ENCODE results near the gene KCNAB3. TPM values are rescaled to one million over a fixed set of nuclear protein-coding genes. Genes with fewer than 3 reads are reported as not detected.

The KCNAB3 gene
- total and polyA plus RNA-seq, 4 donors: 3.2 to 33.6 (median 15.4) TPM

- no peak overlapping the region for H3K4me3 ChIP-seq (ENCODE audit: low read depth, low read length)
- H3K27me3 ChIP-seq (ENCODE audit: control insufficient read depth, insufficient read depth, low read length): no peaks in the 10 kb centered on the region
- H3K36me3 ChIP-seq (ENCODE audit: control insufficient read depth, insufficient read depth, low read length): peaks cover 8% of the 10 kb centered on the region
- no peak for DNase-seq (ENCODE audit: low read depth in 4 of 6, low spot score in 6 of 6)
- H3K4me1 ChIP-seq (ENCODE audit: control insufficient read depth, insufficient read depth, low read length): peaks cover 47% of the 10 kb centered on the region
- no peaks in the 10 kb centered on the region for H3K9me3 ChIP-seq (ENCODE audit: control insufficient read depth, insufficient read depth, low read length)
- no peak overlapping the region for H3K27ac ChIP-seq (ENCODE audit: low read depth, low read length)
- 96% methylated on average over 3 of the region's 3 CpGs for WGBS (ENCODE audit: insufficient coverage)
Observed at GRCh38 chr17:7927596-7927995, 2.1 kb downstream of the KCNAB3 start.

- Histone ChIP-seq H3K27me3 (ENCODE audit: control insufficient read depth, insufficient read depth, low read length) (no peaks in the 10 kb centered on the region), H3K27ac (ENCODE audit: low read depth, low read length) (peak overlapping the region; percentile 41), H3K4me1 (ENCODE audit: control insufficient read depth, insufficient read depth, low read length) (peaks cover 17% of the 10 kb centered on the region), H3K36me3 (ENCODE audit: control insufficient read depth, insufficient read depth, low read length) (peaks cover 5% of the 10 kb centered on the region), H3K4me3 (ENCODE audit: low read depth, low read length) (peak overlapping the region; percentile 52), H3K9me3 (ENCODE audit: control insufficient read depth, insufficient read depth, low read length) (no peaks in the 10 kb centered on the region)
- whole genome bisulfite sequencing (ENCODE audit: insufficient coverage): 10% methylated on average over 39 of the region's 45 CpGs
- DNase-seq (ENCODE audit: low read depth in 4 of 6, low spot score in 6 of 6): peak in 5 of 6 donors; percentile 57 to 98 (median 87)
Observed at GRCh38 chr17:7922845-7923628, 6.6 kb downstream of the KCNAB3 start.

- Histone ChIP-seq H3K9me3 (ENCODE audit: control insufficient read depth, insufficient read depth, low read length) (no peaks in the 10 kb centered on the region), H3K4me1 (ENCODE audit: control insufficient read depth, insufficient read depth, low read length) (peaks cover 17% of the 10 kb centered on the region), H3K27ac (ENCODE audit: low read depth, low read length) (peak overlapping the region; percentile 41), H3K27me3 (ENCODE audit: control insufficient read depth, insufficient read depth, low read length) (no peaks in the 10 kb centered on the region), H3K4me3 (ENCODE audit: low read depth, low read length) (peak overlapping the region; percentile 52), H3K36me3 (ENCODE audit: control insufficient read depth, insufficient read depth, low read length) (peaks cover 5% of the 10 kb centered on the region)
- peak in 1 of 6 donors; percentile 53 for DNase-seq (ENCODE audit: low read depth in 4 of 6, low spot score in 6 of 6)
- WGBS (ENCODE audit: insufficient coverage): 29% methylated on average over 15 of the region's 16 CpGs
Observed at GRCh38 chr17:7922269-7922844, 7.3 kb downstream of the KCNAB3 start.

- no peaks in the 10 kb centered on the region for H3K27me3 ChIP-seq (ENCODE audit: control insufficient read depth, insufficient read depth, low read length)
- no peaks in the 10 kb centered on the region for H3K9me3 ChIP-seq (ENCODE audit: control insufficient read depth, insufficient read depth, low read length)
- peaks cover 7% of the 10 kb centered on the region for H3K36me3 ChIP-seq (ENCODE audit: control insufficient read depth, insufficient read depth, low read length)
- peak overlapping the region; percentile 70 for H3K4me3 ChIP-seq (ENCODE audit: low read depth, low read length)
- DNase-seq (ENCODE audit: low read depth in 4 of 6, low spot score in 6 of 6): no peak
- peaks cover 21% of the 10 kb centered on the region for H3K4me1 ChIP-seq (ENCODE audit: control insufficient read depth, insufficient read depth, low read length)
- 69% methylated on average over 2 of the region's 2 CpGs for WGBS (ENCODE audit: insufficient coverage)
- H3K27ac ChIP-seq (ENCODE audit: low read depth, low read length): peak overlapping the region; percentile 96
Observed at GRCh38 chr17:7916808-7917207, 12.8 kb downstream of the KCNAB3 start.

- Histone ChIP-seq H3K9me3 (ENCODE audit: control insufficient read depth, insufficient read depth, low read length) (no peaks in the 10 kb centered on the region), H3K4me3 (ENCODE audit: low read depth, low read length) (peak overlapping the region; percentile 70), H3K27ac (ENCODE audit: low read depth, low read length) (peak overlapping the region; percentile 96), H3K4me1 (ENCODE audit: control insufficient read depth, insufficient read depth, low read length) (peaks cover 21% of the 10 kb centered on the region), H3K27me3 (ENCODE audit: control insufficient read depth, insufficient read depth, low read length) (no peaks in the 10 kb centered on the region), H3K36me3 (ENCODE audit: control insufficient read depth, insufficient read depth, low read length) (peaks cover 12% of the 10 kb centered on the region)
- DNase-seq (ENCODE audit: low read depth in 4 of 6, low spot score in 6 of 6): no peak
- WGBS (ENCODE audit: insufficient coverage): 20% methylated on average over 15 of the region's 15 CpGs
Observed at GRCh38 chr17:7916385-7916682, 13.3 kb downstream of the KCNAB3 start.

GRCh38 chr17:7915611-7916384, 13.9 kb downstream of the KCNAB3 start, which contains the start of gene RNF227:
Gene RNF227, minus strand, starts transcription at chr17:7916289. Its CDS starts 94 bp downstream, at chr17:7916195.
- Histone ChIP-seq H3K27ac (ENCODE audit: low read depth, low read length) (peak within 1 kb of the TSS; percentile 96), H3K4me3 (ENCODE audit: low read depth, low read length) (peak within 1 kb of the TSS; percentile 71), H3K9me3 (ENCODE audit: control insufficient read depth, insufficient read depth, low read length) (no peaks in the 10 kb centered on the region), H3K27me3 (ENCODE audit: control insufficient read depth, insufficient read depth, low read length) (no peaks in the 10 kb centered on the region), H3K36me3 (ENCODE audit: control insufficient read depth, insufficient read depth, low read length) (peaks cover 17% of the 10 kb centered on the region), H3K4me1 (ENCODE audit: control insufficient read depth, insufficient read depth, low read length) (peaks cover 21% of the 10 kb centered on the region)
- DNase-seq (ENCODE audit: low read depth in 4 of 6, low spot score in 6 of 6): peak; percentile 89 to 99 (median 92)
- under 1% methylated on average over 93 of the region's 100 CpGs for WGBS (ENCODE audit: insufficient coverage)

GRCh38 chr17:7915179-7915610, 14.5 kb downstream of the KCNAB3 start:
- Histone ChIP-seq H3K27me3 (ENCODE audit: control insufficient read depth, insufficient read depth, low read length) (no peaks in the 10 kb centered on the region), H3K27ac (ENCODE audit: low read depth, low read length) (peak overlapping the region; percentile 92), H3K4me3 (ENCODE audit: low read depth, low read length) (peak overlapping the region; percentile 71), H3K9me3 (ENCODE audit: control insufficient read depth, insufficient read depth, low read length) (no peaks in the 10 kb centered on the region), H3K4me1 (ENCODE audit: control insufficient read depth, insufficient read depth, low read length) (peaks cover 21% of the 10 kb centered on the region), H3K36me3 (ENCODE audit: control insufficient read depth, insufficient read depth, low read length) (peaks cover 23% of the 10 kb centered on the region)
- no peak for DNase-seq (ENCODE audit: low read depth in 4 of 6, low spot score in 6 of 6)
- 0% methylated on average over 11 of the region's 15 CpGs for WGBS (ENCODE audit: insufficient coverage)

GRCh38 chr17:7912927-7913524, 16.6 kb downstream of the KCNAB3 start:
- H3K27ac ChIP-seq (ENCODE audit: low read depth, low read length): no peak overlapping the region
- H3K36me3 ChIP-seq (ENCODE audit: control insufficient read depth, insufficient read depth, low read length): peaks cover 41% of the 10 kb centered on the region
- no peaks in the 10 kb centered on the region for H3K9me3 ChIP-seq (ENCODE audit: control insufficient read depth, insufficient read depth, low read length)
- no peaks in the 10 kb centered on the region for H3K27me3 ChIP-seq (ENCODE audit: control insufficient read depth, insufficient read depth, low read length)
- peaks cover 21% of the 10 kb centered on the region for H3K4me1 ChIP-seq (ENCODE audit: control insufficient read depth, insufficient read depth, low read length)
- DNase-seq (ENCODE audit: low read depth in 4 of 6, low spot score in 6 of 6): peak in 2 of 6 donors; percentile 81 to 90
- WGBS (ENCODE audit: insufficient coverage): no CpG with 5 or more reads among the region's 3 CpGs
- H3K4me3 ChIP-seq (ENCODE audit: low read depth, low read length): no peak overlapping the region

- peaks cover 12% of the 10 kb centered on the region for H3K4me1 ChIP-seq (ENCODE audit: control insufficient read depth, insufficient read depth, low read length)
- no peak for DNase-seq (ENCODE audit: low read depth in 4 of 6, low spot score in 6 of 6)
- WGBS (ENCODE audit: insufficient coverage): 82% methylated on average over 2 of the region's 9 CpGs
- H3K27me3 ChIP-seq (ENCODE audit: control insufficient read depth, insufficient read depth, low read length): no peaks in the 10 kb centered on the region
- H3K4me3 ChIP-seq (ENCODE audit: low read depth, low read length): no peak overlapping the region
- no peaks in the 10 kb centered on the region for H3K9me3 ChIP-seq (ENCODE audit: control insufficient read depth, insufficient read depth, low read length)
- no peak overlapping the region for H3K27ac ChIP-seq (ENCODE audit: low read depth, low read length)
- H3K36me3 ChIP-seq (ENCODE audit: control insufficient read depth, insufficient read depth, low read length): peaks cover 60% of the 10 kb centered on the region
Observed at GRCh38 chr17:7911116-7911515, 18.5 kb downstream of the KCNAB3 start.
